Caco-2 (cell line): ENCODE data around the gene CLIP1. TPM values are rescaled to one million over a fixed set of nuclear protein-coding genes. Genes with fewer than 3 reads are reported as not detected.

Experiments used
- BruUV-seq: library from RNA; stranded (reverse); fragments of 400-500 nt; replicated peaks from 2 replicates; lab custom pipeline; 2021; lab: Mats Ljungman, UMichigan
- CTCF ChIA-PET: fragments of 300-600 bp; sonication (Branson Sonifier 250); formaldehyde crosslinking; loops from one replicate; lab custom pipeline; 2022; ENCODE audit warnings: antibody characterized with exemption; lab: Charles Lee
- POLR2A ChIA-PET: fragments of 300-600 bp; sonication (Branson Sonifier 250); formaldehyde crosslinking; loops from one replicate; lab custom pipeline; 2022; ENCODE audit warnings: antibody characterized with exemption; lab: Charles Lee
- DNase-seq, 2 experiments: peaks; one replicate each; pipeline versions ENCODE4 v3.0.0 to v3.0.0-alpha.2; 2020 to 2022
- H3K27me3 ChIP-seq: replicated peaks from 2 replicates; pipeline ENCODE4 v1.6.0; 2011; ENCODE audit warnings: low read length; ENCODE audit not compliant: control insufficient read depth, insufficient read depth
- H3K36me3 ChIP-seq: 2 replicates; pipeline ENCODE4 v1.5.1; 2011; ENCODE audit warnings: low read length; ENCODE audit not compliant: control insufficient read depth, insufficient read depth
- H3K4me1 ChIP-seq: fragments of 250-450 bp; sonication (Bioruptor Pico); 2 replicates; pipeline ENCODE4 v1.5.1; 2020; ENCODE audit warnings: mild to moderate bottlenecking
- H3K4me3 ChIP-seq: 2 replicates; pipeline ENCODE4 v1.5.1; 2011; ENCODE audit warnings: low read depth, mild to moderate bottlenecking, control low read depth, low read length
- H3K9me3 ChIP-seq: fragments of 250-450 bp; sonication (Bioruptor Pico); 2 replicates; pipeline ENCODE4 v1.5.1; 2020; ENCODE audit warnings: mild to moderate bottlenecking, moderate library complexity
- H3K27ac Mint-ChIP-seq: one replicate; pipeline ENCODE4 v1.8.0; 2022; ENCODE audit warnings: mixed read lengths; ENCODE audit not compliant: unreplicated experiment
- H3K27me3 Mint-ChIP-seq: one replicate; pipeline ENCODE4 v1.8.0; 2022; ENCODE audit warnings: mixed read lengths; ENCODE audit not compliant: insufficient read depth, unreplicated experiment
- H3K36me3 Mint-ChIP-seq: one replicate; pipeline ENCODE4 v1.8.0; 2022; ENCODE audit warnings: mild to moderate bottlenecking, mixed read lengths; ENCODE audit not compliant: insufficient read depth, unreplicated experiment
- H3K4me1 Mint-ChIP-seq: one replicate; pipeline ENCODE4 v1.8.0; 2022; ENCODE audit warnings: low read depth, mixed read lengths; ENCODE audit not compliant: unreplicated experiment
- H3K4me3 Mint-ChIP-seq: one replicate; pipeline ENCODE4 v1.8.0; 2022; ENCODE audit warnings: mild to moderate bottlenecking, moderate library complexity, mixed read lengths; ENCODE audit not compliant: unreplicated experiment
- H3K9me3 Mint-ChIP-seq: one replicate; pipeline ENCODE4 v1.8.0; 2022; ENCODE audit warnings: mixed read lengths; ENCODE audit not compliant: unreplicated experiment
- CTCF ChIP-seq, 2 experiments: fragments of 200-600 bp in 1 of 2; IDR thresholded peaks; 1 replicate in 1 of 2; 2 replicates in 1 of 2; pipeline versions ENCODE4 v1.5.1 to v1.8.0; 2011 to 2022; ENCODE audit warnings: antibody characterized with exemption in 1 of 2, control low read depth in 1 of 2, inconsistent platforms in 1 of 2, low read depth in 1 of 2, low read length in 1 of 2, mild to moderate bottlenecking in 1 of 2, moderate library complexity in 1 of 2; ENCODE audit not compliant: insufficient read depth in 1 of 2, severe bottlenecking in 1 of 2, unreplicated experiment in 1 of 2
- intact Hi-C: fragments of 100-400 bp; cut with micrococcal nuclease; formaldehyde crosslinking; loops from one replicate; pipeline ENCODE4 v1.10.0; 2022; ENCODE audit not compliant: unreplicated experiment
- total RNA-seq: library from RNA; stranded (reverse); gene quantifications from 2 replicates; pipeline ENCODE4 v1.2.3, GENCODE V29; 2022

CLIP1 gene
- total RNA-seq, 1 experiment from 2014 or later, result 85.0 TPM

GRCh38 chr12:122309564-122310121 lies 112.8 kb downstream of the CLIP1 start:
- Histone ChIP-seq H3K36me3 (no peaks in the 10 kb centered on the region), H3K4me1 (no peaks in the 10 kb centered on the region), H3K4me3 (no peak overlapping the region), H3K27me3 (no peaks in the 10 kb centered on the region), H3K9me3 (no peaks in the 10 kb centered on the region)
- H3K4me1 Mint-ChIP-seq, result peaks cover 6% of the 10 kb centered on the region
- intact Hi-C loops, result no loop called here
- H3K9me3 Mint-ChIP-seq, result no peaks in the 10 kb centered on the region
- DNase-seq, result no peak
- no peak overlapping the region for H3K4me3 Mint-ChIP-seq
- CTCF ChIA-PET, result no interaction called here
- POLR2A ChIA-PET, result no interaction called here
- no TSS peak for BruUV-seq
- H3K27ac Mint-ChIP-seq, result no peak overlapping the region
- TF ChIP-seq CTCF (IDR thresholded peaks at IDR 0.05; ENCODE audit: insufficient read depth in 1 of 2, low read depth in 1 of 2, low read length in 1 of 2, severe bottlenecking in 1 of 2, unreplicated experiment in 1 of 2), result no peak
- H3K36me3 Mint-ChIP-seq, result peaks cover 48% of the 10 kb centered on the region
- no peaks in the 10 kb centered on the region for H3K27me3 Mint-ChIP-seq

GRCh38 chr12:122308811-122309210 lies 113.7 kb downstream of the CLIP1 start:
- Mint-ChIP-seq H3K27ac (no peak overlapping the region), H3K27me3 (no peaks in the 10 kb centered on the region), H3K4me3 (no peak overlapping the region), H3K4me1 (peaks cover 6% of the 10 kb centered on the region), H3K36me3 (peaks cover 47% of the 10 kb centered on the region), H3K9me3 (no peaks in the 10 kb centered on the region)
- BruUV-seq, result no TSS peak
- Histone ChIP-seq H3K9me3 (no peaks in the 10 kb centered on the region), H3K4me3 (no peak overlapping the region), H3K27me3 (no peaks in the 10 kb centered on the region), H3K4me1 (no peaks in the 10 kb centered on the region), H3K36me3 (no peaks in the 10 kb centered on the region)
- intact Hi-C loops, result no loop called here
- DNase-seq, result no peak
- POLR2A ChIA-PET, result no interaction called here
- no peak for TF ChIP-seq CTCF (IDR thresholded peaks at IDR 0.05; ENCODE audit: insufficient read depth in 1 of 2, low read depth in 1 of 2, low read length in 1 of 2, severe bottlenecking in 1 of 2, unreplicated experiment in 1 of 2)
- CTCF ChIA-PET, result no interaction called here

- H3K9me3 ChIP-seq, result no peaks in the 10 kb centered on the region
- no peaks in the 10 kb centered on the region for H3K9me3 Mint-ChIP-seq
- intact Hi-C loops, result loop anchor here (1.0 kb wide), 1 partner anchor 50 kb away; no protein-coding TSS in a partner anchor
- ChIA-PET CTCF (no interaction called here), POLR2A (no interaction called here)
- H3K4me3 ChIP-seq, result no peak overlapping the region
- H3K27me3 Mint-ChIP-seq, result no peaks in the 10 kb centered on the region
- H3K4me3 Mint-ChIP-seq, result no peak overlapping the region
- no peaks in the 10 kb centered on the region for H3K27me3 ChIP-seq
- no peaks in the 10 kb centered on the region for H3K36me3 ChIP-seq
- no peaks in the 10 kb centered on the region for H3K4me1 ChIP-seq
- peak; percentile 44 to 74 for TF ChIP-seq CTCF (IDR thresholded peaks at IDR 0.05; ENCODE audit: insufficient read depth in 1 of 2, low read depth in 1 of 2, low read length in 1 of 2, severe bottlenecking in 1 of 2, unreplicated experiment in 1 of 2)
- no peak overlapping the region for H3K27ac Mint-ChIP-seq
- peak; percentile 42 for DNase-seq
- BruUV-seq, result no TSS peak
- peaks cover 60% of the 10 kb centered on the region for H3K36me3 Mint-ChIP-seq
- peaks cover 6% of the 10 kb centered on the region for H3K4me1 Mint-ChIP-seq
These were observed 116.1 kb downstream of the CLIP1 start for GRCh38 chr12:122306407-122306806.
